Measurements from ENCODE around the gene KRTAP5-4.
"Not testable (repeated sequence)": the region's sequence is repeated elsewhere in the genome, so short reads cannot be mapped to it uniquely, and the experiment has no call there.

KRTAP5-4 gene

DNA sequence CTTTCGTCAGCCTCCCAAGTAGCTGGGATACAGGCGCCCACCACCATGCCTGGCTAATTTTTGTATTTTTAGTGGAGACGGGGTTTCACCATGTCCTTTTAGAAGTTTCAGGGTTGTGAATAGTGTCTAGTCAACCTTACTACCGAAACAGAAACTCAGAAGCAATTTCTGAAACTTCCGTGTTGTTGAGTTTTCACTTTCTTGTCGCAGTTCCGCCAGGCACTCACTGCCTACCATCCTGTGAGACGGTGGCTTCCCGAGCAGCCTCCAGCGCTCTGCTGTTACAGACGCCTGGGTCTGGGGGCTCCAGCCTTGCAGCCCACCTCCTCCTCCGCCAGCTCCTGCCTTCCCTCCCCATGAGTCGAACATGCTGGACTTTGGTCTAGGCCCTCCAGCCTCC, 16.0 kb downstream of the KRTAP5-4 start:
- DNase-seq (ENCODE audit: extremely low spot score, insufficient read length, low read depth) (peak; percentile 72), FAIRE-seq (peak; percentile 91)

DNA sequence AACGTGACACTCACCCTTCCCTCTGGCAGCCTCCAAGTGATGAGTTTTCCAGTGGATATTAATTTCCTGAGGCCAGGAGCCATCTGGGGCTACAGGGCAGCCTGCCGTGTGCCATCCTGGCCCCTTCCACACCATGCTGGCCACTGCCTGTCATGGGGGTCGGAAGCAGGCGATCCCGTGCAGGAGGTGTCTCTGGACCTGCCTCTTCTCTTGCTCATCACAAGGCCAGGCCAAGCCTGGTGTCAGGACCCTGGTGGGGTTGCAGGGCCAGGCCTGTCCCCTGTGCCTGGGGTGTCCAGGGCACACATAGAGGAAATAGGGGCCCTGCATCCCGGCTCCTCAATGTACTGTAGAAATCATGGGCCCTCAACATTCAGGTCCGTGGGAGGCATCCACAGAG, 17.2 kb downstream of the KRTAP5-4 start:
- FAIRE-seq (no peak), DNase-seq (ENCODE audit: extremely low spot score, insufficient read length, low read depth) (no peak)

DNA sequence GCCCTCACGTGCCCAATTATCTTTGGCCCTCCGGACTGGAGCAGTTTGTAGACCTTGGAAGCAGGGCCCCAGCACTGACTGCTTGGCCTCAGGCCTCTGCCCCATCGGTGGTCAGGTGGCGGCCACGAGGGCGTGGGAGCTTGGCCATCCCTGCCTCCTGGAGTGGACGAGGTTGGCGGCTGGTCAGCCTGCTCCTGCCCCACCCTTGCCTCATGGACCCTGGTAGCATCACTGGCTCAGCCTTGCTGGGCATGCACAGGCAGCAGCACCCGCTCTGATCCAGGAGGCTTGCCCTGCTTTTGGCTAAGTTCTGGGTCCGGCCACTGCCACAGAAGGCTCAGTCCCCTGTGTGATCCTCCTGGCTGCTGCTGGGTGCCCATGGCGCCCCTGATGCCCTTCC, 17.8 kb downstream of the KRTAP5-4 start:
- FAIRE-seq (no peak), DNase-seq (ENCODE audit: extremely low spot score, insufficient read length, low read depth) (no peak)

DNA sequence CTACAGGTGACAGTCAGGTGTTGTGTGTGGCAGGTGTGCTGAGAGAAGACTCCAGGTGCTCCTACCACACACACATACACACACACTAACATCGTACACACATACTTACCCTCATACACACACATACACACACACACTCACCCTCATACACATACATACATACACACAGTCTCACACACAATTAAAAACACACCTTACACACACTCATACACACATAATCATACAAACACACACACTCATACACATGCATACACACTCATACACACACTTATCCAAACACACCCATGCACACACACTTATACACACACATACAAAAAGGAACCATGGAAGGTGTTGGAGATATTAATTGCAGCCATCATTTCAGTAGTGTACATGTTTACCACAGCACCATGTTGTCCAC, 18.3 kb downstream of the KRTAP5-4 start:
- DNase-seq (ENCODE audit: extremely low spot score, insufficient read length, low read depth), result no peak
- peak; percentile 21 for FAIRE-seq

DNA sequence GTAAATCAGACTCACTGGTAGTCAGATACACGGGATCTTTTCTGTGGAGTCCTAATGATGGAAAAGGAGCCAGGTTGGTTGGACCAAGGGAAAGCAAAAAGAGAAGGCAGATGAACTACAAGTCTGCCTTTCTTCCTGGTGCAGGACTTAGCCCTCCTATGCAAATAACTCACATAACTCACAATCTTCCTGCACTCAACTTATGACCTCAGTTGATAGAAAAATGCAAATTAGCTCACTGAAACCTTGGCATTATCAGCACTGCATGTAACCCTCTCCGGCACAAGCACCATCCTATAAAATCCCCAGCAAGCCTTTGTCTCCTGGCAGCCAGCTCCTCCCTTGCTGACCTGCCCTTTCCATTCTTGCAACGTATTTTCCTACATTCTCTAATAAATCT, 20.3 kb downstream of the KRTAP5-4 start:
- peak; percentile 67 for FAIRE-seq
- DNase-seq (ENCODE audit: extremely low spot score, insufficient read length, low read depth), result not testable (repeated sequence)

DNA sequence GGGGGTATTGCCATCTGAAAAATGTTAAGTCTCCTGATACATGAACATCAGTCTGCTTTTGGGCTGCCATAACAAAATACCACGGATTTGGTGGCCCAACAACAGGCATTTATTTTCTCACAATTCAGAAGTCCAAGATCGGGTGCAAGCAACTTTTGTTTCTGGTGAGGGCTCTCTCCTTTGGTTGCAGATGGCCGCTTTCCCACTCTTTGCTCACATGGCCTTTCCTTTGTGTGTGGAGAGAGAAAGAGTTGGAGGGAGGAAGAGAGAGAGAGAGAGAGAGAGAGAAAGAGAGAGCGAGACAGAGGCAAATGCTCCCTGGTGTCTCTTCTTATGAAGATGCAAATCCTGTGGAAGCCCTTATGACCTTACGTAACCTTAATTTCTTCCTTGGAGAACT, 21.3 kb downstream of the KRTAP5-4 start:
- FAIRE-seq (no peak), DNase-seq (ENCODE audit: extremely low spot score, insufficient read length, low read depth) (no peak)

DNA sequence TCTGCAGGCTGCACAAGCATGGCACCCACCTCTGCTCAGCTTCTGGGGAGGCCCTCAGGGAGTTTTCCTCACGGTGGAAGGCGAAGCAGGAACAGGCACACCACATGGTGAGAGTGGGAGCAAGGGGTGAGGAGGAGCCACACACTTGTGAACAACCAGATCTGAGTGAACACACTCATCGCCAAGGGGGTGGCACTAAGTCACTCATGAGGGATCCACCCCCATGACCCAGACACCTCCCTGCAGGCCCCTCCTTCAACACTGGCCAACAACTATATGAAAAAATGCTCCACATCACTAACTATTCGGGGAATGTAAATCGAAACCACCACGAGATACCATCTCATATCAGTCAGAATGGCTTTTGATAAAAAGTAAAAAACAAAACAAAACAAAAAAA, 23.1 kb downstream of the KRTAP5-4 start:
- FAIRE-seq, result no peak
- no peak for DNase-seq (ENCODE audit: extremely low spot score, insufficient read length, low read depth)

DNA sequence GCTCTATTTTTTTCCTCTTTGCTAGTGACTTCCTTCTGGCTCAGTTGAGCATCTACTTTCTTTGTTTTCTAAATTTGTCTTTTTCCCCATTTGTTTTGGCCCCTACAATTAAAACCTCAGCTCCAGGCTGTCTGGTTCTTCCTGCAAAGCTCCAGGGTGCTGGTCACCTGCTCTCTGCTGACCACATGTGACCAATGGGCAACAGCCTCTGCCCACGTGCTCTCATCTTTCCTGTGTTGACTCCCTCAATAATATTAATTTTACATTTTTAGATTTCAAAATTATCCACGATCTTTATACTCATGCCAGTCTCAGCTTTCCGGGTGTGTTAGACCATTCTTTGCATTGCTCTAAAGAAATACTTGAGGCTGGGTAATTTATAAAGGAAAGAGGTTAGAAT, 23.5 kb downstream of the KRTAP5-4 start:
- FAIRE-seq; DNase-seq (ENCODE audit: extremely low spot score, insufficient read length, low read depth): not testable (repeated sequence)

DNA sequence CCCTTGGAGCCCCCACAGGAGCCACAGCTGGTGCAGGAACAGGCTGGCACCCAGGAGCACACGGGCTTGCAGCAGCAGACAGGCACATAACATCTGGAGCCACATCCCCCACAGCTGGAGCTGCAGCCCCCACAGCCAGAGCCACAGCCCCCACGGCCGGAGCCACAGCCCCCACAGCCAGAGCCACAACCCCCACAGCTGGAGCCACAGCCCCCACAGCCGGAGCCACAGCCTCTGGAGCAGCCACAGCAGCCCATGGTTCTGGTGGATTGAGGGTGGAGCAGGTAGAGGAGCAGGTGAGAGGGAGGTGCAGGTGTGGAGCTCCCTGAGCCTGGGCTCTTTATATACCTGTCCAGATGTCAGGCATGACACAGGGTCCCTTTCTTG, 24.0 kb downstream of the KRTAP5-4 start, which contains the start of gene KRTAP5-2:
Gene KRTAP5-2, minus strand, starts transcription at position 301 of the 387 bp plus-strand sequence. Its CDS starts 44 bp downstream, at position 257.
- FAIRE-seq, result no peak
- no peak for DNase-seq (ENCODE audit: extremely low spot score, insufficient read length, low read depth)

DNA sequence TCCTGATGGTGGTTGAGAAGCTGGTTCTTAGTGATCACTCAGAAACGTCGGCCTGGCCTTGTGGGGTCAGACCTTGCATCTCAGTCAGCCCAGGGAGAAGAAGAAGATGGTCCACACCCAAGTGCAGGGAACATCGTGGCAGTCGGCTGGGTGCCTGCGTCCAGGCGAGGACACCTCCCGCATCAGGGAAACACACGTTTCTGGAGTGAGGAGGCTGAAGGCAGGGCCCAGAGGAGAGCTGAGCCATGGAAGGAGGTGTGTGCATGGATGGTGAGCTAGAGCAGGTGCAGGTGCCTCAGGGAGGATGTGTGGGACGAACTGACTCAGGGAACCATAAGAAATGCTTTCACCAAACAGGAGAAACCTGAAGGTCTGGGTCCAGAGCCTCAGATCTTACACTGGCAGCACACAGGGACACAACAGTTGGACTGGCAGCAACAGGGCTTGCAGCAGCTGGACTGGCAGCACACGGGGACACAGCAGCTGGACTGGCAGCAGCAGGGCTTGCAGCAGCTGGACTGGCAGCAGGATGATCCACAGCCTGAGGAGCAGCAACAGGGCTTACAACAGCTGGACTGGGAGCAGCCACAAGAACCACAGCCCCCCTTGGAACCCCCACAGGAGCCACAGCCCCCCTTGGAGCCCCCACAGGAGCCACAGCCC, 24.5 kb downstream of the KRTAP5-4 start:
- FAIRE-seq, result no peak

DNA sequence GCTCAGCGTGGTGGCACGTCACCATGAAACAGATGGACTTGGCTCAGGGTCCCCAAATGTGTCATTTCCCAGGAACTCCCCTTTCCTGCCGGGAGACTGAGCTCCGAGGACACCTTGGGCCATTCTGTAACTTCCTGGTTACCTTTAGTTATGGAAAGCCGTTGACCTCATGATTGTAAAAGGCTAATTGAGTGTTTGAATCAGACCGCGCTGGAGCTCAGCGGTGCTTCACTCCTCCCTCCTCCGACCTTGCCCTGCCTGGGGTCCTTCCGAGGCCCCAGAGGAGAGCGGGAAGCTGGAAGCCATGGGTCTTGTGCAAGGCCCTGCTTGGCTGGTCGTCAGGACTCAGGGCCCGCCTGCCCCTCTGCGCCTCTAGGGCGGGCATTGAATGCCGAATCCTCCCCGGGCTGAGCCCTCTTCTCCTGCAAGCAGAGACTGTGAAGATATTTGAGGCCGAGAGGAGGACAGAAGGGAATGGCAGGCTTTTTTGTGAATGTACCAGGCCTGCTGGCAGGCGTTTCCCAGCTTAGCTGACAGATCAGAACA, 25.3 kb downstream of the KRTAP5-4 start:
- not testable (repeated sequence) for DNase-seq (ENCODE audit: extremely low spot score, insufficient read length, low read depth); FAIRE-seq

More for the DNA sequence above, 24.5 kb downstream of the KRTAP5-4 start:
- DNase-seq (ENCODE audit: extremely low spot score, insufficient read length, low read depth), result no peak

DNA sequence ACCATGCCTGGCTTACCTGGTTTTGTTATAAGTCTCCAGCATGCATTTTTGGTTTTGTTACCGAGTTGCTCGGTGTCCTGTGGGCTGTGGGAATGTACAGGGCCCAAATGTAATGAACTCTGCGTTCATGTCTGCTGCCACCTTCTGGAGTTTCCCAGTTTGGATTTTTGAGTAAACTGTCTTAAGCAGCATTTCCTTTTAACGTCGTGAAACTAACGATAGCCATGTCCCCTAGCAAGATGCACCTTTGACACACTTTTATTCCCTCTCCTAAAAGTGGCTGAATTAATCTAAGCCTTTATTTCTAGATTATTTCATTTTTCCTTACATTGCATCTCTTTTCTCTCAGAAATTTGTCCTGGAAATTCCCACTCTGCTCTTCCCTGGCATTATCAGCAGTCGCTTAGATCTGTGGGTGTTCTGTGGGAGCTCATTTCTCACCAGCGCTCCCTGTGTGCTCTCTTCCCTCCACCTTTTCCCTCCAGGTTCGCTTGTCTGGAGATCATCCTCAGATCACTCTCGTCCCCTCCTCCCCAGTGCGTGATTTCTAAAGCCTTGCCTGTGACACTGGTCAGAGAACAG, 25.9 kb downstream of the KRTAP5-4 start:
- not testable (repeated sequence) for DNase-seq (ENCODE audit: extremely low spot score, insufficient read length, low read depth); FAIRE-seq

DNA sequence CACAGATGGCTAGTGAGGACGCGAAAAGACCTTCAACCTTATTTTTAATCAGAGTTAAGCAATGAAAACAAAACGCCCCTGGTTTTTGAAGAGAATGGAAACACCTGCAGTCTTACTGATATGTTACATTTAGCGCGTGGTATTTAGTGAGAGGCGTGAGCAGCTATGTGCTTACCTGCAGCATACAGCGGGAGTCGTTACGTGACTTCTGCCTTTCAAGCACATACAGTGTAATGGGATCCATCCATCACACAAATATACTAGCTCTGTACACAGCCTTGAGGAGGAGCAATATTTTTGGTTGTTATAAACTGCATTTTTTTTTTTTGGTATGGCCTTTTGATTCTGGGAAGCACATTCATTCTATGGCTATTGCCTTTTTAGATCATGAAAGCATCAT, 29.3 kb downstream of the KRTAP5-4 start:
- DNase-seq (ENCODE audit: extremely low spot score, insufficient read length, low read depth) (no peak), FAIRE-seq (no peak)

DNA sequence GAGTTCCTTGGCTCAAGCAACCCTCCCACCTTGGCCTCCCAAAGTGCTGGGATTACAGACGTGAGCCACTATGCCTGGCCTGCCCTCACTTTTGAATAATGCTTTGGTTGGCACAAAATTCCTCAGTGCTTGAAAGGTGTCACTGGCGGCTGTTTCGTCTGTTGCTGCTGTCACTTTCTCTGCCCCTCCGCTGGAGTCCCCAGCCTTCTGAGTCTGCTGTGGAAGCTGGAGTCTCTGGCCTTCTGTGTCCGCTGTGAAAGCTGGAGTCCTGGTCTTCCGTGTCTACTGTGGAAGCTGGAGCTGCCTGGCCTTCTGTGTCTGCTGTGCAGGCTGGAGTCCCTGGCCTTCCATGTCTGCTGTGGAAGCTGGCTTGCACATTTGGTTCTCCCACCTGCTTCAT, 31.9 kb downstream of the KRTAP5-4 start:
- DNase-seq (ENCODE audit: extremely low spot score, insufficient read length, low read depth), result no peak
- no peak for FAIRE-seq

DNA sequence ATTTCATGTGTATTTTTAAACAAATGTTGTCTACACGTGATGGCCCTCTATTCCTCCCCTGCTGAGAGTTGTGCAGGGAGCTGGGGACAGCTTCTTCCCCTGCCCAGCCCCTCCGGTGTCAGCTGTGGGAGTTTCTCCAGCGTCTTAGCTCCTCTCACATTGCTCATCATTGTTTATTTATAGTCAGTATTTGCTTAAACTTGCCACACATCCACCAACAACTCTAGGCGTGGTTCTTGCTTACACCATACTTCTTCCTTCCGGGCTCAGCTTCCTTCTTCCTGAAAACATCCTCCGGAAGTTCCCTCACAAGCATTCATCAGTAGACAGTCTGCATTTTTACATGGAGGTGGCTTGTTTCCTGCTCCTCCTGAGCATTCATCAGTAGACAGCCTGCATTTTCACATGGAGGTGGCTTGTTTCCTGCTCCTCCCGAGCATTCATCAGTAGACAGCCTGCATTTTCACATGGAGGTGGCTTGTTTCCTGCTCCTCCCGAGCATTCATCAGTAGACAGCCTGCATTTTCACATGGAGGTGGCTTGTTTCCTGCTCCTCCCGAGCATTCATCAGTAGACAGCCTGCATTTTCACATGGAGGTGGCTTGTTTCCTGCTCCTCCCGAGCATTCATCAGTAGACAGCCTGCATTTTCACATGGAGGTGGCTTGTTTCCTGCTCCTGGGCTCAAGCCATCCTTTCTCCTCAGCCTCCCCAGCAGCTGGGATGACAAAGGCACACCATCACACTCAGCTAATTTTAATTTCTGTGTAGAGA, 32.6 kb downstream of the KRTAP5-4 start:
- FAIRE-seq, result peak; percentile 26
- not testable (repeated sequence) for DNase-seq (ENCODE audit: extremely low spot score, insufficient read length, low read depth)

DNA sequence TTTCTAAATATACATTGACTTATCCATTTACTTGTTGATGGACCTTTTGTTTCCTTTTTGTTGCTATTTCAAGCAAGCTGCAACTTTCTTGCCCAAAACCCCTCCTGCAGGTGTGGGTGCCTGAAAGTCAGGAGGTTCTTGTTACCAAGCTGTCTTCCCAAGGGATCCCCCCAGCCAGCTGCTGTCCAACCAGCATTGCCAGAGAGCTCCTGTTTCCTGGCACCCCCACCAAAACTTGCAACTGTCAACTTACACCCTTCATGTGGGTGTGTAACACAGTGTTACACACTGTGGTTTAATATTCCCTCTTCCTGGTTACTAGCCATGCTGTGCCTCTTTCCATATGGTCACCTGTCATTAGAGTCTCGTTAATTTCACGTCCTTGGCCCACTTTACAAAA, 35.2 kb downstream of the KRTAP5-4 start:
- no peak for FAIRE-seq
- no peak for DNase-seq (ENCODE audit: extremely low spot score, insufficient read length, low read depth)

DNA sequence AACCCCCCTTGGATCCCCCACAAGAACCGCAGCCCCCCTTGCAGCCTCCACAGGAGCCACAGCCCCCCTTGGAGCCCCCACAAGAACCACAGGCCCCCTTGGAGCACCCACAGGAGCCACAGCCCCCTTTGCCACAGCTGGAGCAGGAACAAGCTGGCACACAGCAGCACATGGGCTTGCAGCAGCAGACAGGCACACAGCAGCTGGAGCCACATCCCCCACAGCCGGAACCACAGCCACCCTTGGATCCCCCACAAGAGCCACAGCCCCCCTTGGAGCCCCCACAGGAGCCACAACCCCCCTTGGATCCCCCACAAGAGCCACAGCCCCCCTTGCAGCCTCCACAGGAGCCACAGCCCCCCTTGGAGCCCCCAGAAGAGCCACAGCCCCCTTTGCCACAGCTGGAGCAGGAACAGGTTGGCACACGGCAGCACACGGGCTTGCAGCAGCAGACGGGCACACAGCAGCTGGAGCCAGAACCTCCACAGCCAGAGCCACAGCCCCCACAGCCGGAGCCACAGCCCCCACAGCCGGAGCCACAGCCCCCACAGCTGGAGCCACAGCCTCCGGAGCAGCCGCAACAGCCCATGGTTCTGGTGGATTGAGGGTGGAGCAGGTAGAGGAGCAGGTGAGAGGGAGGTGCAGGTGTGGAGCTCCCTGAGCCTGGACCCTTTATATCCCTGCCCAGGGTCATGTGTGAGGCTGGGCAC, 37.1 kb downstream of the KRTAP5-4 start, which contains the start of gene KRTAP5-1:
Gene KRTAP5-1, minus strand, starts transcription at position 623 of the 710 bp plus-strand sequence. Its CDS starts 34 bp downstream, at position 589.
- not testable (repeated sequence) for FAIRE-seq; DNase-seq (ENCODE audit: extremely low spot score, insufficient read length, low read depth)

DNA sequence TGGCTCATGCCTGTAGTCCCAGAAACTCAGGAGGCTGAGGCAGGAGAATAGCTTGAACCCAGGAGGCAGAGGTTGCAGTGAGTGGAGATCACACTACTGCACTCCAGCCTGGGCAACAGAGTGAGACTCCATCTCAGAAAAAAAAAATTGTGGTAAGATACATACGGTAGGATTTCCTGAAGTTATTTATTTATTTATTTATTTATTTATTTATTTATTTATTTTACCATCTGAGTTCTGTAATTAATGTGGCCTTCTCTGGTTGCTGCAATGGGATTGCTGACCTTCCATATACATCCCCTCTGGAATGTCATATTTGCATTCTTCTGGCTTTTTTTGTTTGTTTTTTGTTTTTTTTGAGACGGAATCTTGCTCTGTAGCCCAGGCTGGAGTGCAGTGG, 39.0 kb downstream of the KRTAP5-4 start:
- DNase-seq (ENCODE audit: extremely low spot score, insufficient read length, low read depth); FAIRE-seq: not testable (repeated sequence)

DNA sequence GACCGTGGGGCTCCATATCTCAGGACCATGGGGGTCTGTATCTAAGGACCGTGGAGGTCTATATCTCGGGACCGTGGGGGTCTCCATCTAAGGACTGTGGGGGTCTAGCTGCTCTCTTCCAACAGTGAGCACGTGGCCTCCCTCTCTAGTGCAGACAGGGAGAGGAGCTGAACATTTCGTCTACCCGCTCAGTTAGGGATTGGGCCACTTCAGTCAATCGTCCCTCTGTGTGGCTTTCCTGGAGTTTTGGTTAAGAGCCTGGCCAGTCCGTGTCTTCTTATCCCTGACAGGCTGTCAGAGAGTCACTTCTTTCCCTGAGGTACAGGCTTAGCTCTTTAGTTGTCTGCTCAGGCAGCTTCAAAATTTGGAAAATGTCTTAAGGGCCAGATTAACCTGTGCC, 40.0 kb downstream of the KRTAP5-4 start:
- DNase-seq (ENCODE audit: extremely low spot score, insufficient read length, low read depth) (no peak), FAIRE-seq (no peak)

DNA sequence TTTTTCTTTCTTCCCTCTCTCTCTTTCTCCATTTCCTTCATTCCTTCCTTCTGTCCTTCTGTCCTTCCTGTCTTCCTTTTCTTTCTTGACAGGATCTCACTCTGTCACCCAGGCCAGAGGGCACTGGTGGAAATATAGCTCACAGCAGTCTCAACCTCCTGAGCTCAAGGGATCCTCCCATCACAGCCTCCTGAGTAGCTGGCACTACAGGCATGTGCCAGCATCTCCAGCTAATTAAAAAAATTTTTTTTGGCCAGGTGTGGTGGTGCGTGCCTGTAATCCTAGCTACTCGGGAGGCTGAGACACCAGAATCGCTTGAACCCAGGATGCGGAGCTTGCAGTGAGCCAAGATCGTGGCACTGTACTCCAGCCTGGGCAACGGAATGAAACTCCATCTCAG, 45.1 kb downstream of the KRTAP5-4 start:
- no peak for DNase-seq (ENCODE audit: extremely low spot score, insufficient read length, low read depth)

More for the DNA sequence above, 45.1 kb downstream of the KRTAP5-4 start:
- no peak for FAIRE-seq

All from GM18507 (cell line).